Activated T-helper 1 cell treated with anti-CD3 and anti-CD28 coated beads, Interleukin-2, amount 50 U/mL, for 16 hours (primary cell): ENCODE data around the gene IL22RA1.

Source experiments
- DNase-seq, 2 donors: peaks; one replicate each; pipeline ENCODE4 v3.0.0-alpha.2; 2020; ENCODE audit warnings: low read depth in 1 of 2, low spot score in 1 of 2

The IL22RA1 gene

GRCh38 chr1:24168245-24168644, 25.3 kb upstream of the IL22RA1 start:
- no peak for DNase-seq

DNA sequence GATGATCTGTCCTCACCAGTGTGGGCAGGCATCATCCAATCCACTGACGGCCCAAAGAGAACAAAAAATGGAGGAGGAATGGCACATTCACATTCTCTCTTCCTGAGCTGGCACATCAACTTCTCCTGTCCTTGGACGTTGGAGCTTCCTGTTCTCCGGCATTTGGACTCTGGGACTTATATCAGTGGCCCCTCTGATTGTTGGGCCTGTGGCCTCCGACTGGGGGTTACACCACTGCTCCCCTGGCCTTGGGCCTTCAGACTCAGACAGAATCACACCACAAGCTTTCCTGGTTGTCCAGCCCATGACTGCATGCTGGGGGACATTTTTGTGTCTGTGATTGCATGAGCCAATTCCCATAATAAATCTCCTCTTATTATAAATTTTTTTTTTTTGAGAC, 24.1 kb upstream of the IL22RA1 start:
- DNase-seq = no peak

GRCh38 chr1:24165500-24165899, 22.6 kb upstream of the IL22RA1 start:
- DNase-seq = no peak

- DNase-seq = no peak
Measured at GRCh38 chr1:24164004-24164403, 21.1 kb upstream of the IL22RA1 start.

GRCh38 chr1:24162201-24162600, 19.3 kb upstream of the IL22RA1 start:
- DNase-seq = no peak

- no peak for DNase-seq
Measured at GRCh38 chr1:24161270-24161669, 18.3 kb upstream of the IL22RA1 start.

- no peak for DNase-seq
Measured at GRCh38 chr1:24159366-24159765, 16.4 kb upstream of the IL22RA1 start.

DNA sequence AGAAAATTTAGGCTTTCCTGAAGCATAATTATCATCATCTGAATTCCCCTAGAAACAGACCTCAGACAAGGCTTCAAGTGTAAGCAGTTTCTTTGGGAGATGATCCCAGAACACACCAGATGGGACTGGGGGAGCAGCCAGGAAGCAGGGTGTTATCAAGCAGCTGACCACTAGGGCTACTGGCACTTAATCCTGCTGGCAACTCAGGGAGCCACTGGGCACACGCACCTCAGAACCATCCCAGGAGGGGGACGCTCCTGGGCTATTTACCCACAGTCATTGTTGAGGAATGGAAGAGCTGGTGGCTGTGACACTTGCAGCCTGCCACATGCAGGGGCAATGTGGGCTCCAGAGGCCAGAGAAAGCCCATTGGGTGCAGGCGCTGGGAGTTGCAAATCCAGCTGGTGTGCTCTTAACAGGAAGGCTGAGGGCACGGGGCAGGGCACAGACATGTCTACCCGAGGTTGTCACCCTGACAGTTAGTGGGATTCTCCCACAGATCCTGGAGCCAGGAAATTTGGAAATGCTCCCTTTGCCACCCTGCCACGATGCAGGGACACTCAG, 15.1 kb upstream of the IL22RA1 start:
- DNase-seq = no peak

DNA sequence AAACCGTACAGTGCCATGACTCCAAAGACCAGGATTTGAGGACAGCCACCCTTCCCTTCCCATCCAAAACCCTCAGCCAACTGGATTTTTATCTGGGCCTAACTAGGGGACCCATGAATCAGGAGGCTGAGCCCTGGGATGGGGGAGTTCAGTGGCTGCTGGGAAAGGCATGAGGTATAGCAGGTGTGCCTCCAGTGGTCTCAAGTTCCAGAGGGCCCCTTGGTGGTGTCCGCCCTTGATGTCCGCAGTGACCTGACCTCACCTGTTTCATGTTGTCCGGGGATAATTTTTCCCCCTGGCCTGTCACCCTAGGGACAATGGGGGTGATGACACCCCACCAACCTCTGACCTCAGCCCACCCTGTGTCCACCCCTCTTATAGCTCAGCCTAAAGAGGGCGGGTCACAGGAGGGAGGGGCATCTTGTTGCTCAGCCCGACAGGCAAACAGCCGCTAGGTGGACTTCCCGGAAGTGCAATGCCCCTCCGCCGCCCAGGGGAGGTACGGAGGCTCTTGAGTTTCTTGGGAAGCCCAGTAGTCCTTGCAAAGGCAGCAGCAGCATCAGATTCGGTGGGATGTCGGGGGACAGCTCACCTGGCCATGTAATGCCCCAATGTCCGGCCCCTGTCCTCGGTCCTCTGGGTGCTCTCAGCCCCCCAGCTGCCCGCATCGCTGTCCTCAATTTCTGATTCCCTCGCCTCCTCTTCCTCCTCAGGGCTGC, 13.8 kb upstream of the IL22RA1 start:
- DNase-seq = no peak

DNA sequence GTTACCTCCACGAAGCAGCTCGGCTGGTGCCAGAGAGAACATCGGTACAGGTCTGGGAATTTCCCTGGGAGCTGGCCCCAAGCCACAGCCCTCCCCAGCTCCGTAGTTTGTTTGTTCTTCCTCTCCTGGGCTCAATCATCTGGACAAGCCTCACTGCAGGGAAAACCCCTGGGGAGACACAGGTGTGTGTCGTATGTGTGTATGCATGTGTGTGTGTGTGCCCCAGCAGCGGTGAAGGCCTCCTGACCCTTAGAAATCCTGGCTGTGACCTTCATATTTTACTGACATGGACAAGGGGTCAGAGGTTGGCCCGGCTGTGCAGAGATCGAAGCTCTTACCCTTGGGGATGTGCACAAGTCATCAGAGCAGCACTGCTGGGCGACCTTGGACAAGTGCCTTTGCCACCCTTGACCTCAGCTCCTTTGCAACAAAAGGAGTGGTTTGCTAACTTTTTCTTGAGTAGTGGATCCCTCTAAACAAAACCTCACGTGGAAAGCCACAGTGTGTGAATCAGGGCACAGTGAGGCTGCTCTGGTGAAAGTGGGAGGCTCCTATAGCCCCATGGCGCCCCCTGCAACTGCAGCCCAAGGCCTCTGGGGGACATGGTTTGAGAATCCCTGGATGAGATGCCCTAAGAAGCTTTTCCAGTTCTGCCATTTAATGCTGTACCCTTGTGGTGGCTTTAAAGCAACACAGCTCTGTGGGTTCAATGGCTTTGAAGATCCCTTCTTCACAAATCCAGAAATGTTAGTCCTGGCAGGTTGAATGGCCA, 12.3 kb upstream of the IL22RA1 start:
- DNase-seq = no peak

GRCh38 chr1:24154215-24154614, 11.3 kb upstream of the IL22RA1 start:
- DNase-seq = no peak

GRCh38 chr1:24152631-24153494, 9.9 kb upstream of the IL22RA1 start:
- DNase-seq = no peak

GRCh38 chr1:24151175-24151533, 8.2 kb upstream of the IL22RA1 start:
- DNase-seq = no peak

DNA sequence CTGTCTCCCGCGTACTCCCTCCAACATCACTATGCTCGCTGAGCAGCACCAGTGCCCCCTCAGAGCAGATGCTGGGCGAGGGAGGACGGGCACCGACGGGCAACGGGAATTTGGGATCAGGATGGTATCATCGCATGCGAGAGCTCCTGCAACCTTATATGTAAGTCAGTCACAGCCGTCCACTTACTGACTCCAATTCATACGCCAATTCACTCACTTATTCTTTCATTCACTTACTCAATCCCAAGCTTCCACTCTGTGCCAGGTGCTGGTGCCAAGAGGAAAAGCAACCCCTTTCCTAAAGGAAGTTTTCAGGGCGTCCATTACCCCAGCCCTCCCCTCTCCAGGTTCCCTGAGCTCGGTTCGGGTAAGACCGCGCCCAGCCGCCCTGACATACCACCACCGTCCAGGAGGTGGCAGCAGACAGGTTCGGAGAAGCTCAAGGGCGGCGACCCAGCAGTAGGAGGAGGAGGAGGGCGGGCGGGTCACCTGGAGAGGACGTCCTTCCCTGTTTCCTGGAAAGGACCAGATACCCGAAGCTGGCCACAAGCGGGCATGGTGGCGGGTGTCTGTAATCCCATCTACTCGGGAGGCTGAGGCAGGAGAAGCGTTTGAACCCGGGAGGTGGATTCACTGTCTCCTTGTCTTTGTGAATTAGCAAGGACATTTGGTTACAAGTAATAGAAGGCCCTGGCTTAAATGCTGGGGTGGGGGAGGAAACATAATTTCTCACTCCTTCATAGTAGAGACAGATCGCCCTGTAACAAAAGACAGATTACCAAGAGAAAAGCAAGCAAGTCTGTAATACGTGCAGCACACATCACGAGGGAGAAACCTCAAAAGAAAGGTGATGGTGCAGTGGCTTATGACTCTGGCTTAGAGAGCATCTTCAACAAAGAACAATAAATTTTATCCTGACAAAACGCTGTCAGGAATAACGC, 7.6 kb upstream of the IL22RA1 start:
- DNase-seq = peak; percentile 73 to 82

- DNase-seq = peak in 1 of 2 donors; percentile 18
Measured at GRCh38 chr1:24149866-24150233, 6.9 kb upstream of the IL22RA1 start.

GRCh38 chr1:24147816-24148215, 4.9 kb upstream of the IL22RA1 start:
- DNase-seq = no peak

- no peak for DNase-seq
Measured at GRCh38 chr1:24147194-24147593, 4.3 kb upstream of the IL22RA1 start.

DNA sequence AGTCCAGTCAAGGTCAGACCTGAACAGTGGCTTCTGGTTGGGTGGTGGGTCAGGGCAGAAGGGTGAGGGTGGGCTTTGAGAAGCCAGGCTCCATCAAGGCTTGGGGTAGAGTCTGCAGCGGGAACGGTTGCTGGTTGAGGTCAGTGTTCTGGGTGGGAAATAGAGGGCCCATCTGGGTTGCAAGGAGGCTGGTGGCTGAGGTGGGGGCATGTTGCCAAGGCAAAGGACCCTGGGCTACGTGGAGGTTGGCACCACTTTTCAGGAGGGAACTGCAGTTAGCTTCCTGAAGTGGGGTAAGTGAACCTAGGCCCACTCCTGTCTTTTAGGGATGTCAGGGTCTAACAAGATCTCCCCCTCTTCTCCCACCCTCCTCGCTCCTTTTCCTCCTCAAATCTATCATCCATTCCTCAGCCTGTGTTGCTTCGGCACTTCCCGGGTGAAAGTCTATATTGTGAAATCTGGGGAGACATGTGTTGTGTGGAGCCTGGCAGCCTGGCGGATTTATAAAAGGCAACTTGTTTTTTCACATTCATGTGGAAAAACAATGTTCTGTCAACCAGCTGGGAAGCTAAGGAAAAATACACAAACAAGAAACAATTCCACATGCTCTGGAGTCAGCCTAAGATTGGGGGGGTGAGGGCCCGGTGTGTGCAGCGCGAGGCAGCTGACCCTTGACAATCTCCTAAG, 1.5 kb downstream of the IL22RA1 start:
- no peak for DNase-seq

DNA sequence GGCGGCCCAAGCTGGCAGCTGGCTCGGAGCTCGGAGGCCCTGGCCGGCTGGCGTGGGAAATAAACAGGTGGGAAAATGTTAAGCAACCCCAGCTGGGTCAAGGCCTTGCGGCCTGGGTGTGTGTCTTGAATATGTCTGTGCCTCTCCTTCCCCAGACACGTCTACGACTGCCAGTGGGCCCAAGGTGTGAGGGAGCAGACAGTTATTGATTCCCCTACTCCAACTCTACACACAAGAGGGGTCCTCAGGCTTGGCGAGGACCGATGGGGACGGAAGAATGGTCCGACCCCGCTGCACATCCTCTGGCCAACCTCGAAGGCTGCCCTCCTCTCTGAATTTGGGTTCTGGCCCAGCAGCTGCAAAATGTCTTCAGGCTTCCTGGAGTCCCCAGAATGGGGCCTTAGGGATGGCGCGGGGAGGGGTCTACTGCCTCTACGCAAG, 2.2 kb downstream of the IL22RA1 start:
- DNase-seq = no peak
